ENCODE measurements around the gene CREB3L4.
"Not testable (repeated sequence)": the region's sequence is repeated elsewhere in the genome, so short reads cannot be mapped to it uniquely, and the experiment has no call there.

Gene CREB3L4

GRCh38 chr1:153987621-153988020 is 19.9 kb downstream of the CREB3L4 start:
- DNase-seq, result no peak

GRCh38 chr1:153990468-153991150 is 22.9 kb downstream of the CREB3L4 start, which contains the start of gene RPS27:
Gene RPS27 (plus strand): TSS chr1:153990762. CDS start chr1:153990797, 35 bp downstream.
- DNase-seq, result peak; percentile 80

- DNase-seq, result no peak
Measured at GRCh38 chr1:153991151-153991630, 23.5 kb downstream of the CREB3L4 start.

GRCh38 chr1:153991806-153992205 is 24.1 kb downstream of the CREB3L4 start:
- no peak for DNase-seq

GRCh38 chr1:153995202-153995601 is 27.5 kb downstream of the CREB3L4 start:
- no peak for DNase-seq

GRCh38 chr1:153995640-153996039 is 27.9 kb downstream of the CREB3L4 start:
- DNase-seq, result no peak

- DNase-seq, result not testable (repeated sequence)
Measured at GRCh38 chr1:153996882-153997281, 29.2 kb downstream of the CREB3L4 start.

GRCh38 chr1:154000420-154000819 is 32.7 kb downstream of the CREB3L4 start:
- no peak for DNase-seq

- no peak for DNase-seq
Measured at GRCh38 chr1:154006136-154006535, 38.4 kb downstream of the CREB3L4 start.

- DNase-seq, result no peak
Measured at GRCh38 chr1:154012129-154012528, 44.4 kb downstream of the CREB3L4 start.

- not testable (repeated sequence) for DNase-seq
Measured at GRCh38 chr1:154012543-154012942, 44.8 kb downstream of the CREB3L4 start.

- no peak for DNase-seq
Measured at GRCh38 chr1:154014154-154014907, 46.6 kb downstream of the CREB3L4 start.

GRCh38 chr1:154019269-154019668 is 51.6 kb downstream of the CREB3L4 start:
- DNase-seq, result no peak

- no peak for DNase-seq
Measured at GRCh38 chr1:154019940-154020339, 52.2 kb downstream of the CREB3L4 start.
